Brain microvascular endothelial cell (primary cell): ENCODE results near the gene HOXD9.

Source experiments
- DNase-seq: peaks from one replicate; pipeline ENCODE4 v3.0.0-alpha.2; 2020
- H3K27ac ChIP-seq: fragments of 250-450 bp; sonication (Bioruptor Pico); 2 replicates; pipeline ENCODE4 v1.5.1; 2020; ENCODE audit warnings: mild to moderate bottlenecking, moderate library complexity
- H3K27me3 ChIP-seq: fragments of 250-450 bp; sonication (Bioruptor Pico); replicated peaks from 2 replicates; pipeline ENCODE4 v1.5.1; 2020; ENCODE audit warnings: mild to moderate bottlenecking
- H3K36me3 ChIP-seq: fragments of 250-450 bp; sonication (Bioruptor Pico); replicated peaks from 2 replicates; pipeline ENCODE4 v1.5.1; 2020; ENCODE audit warnings: mild to moderate bottlenecking
- H3K4me3 ChIP-seq: 2 replicates; pipeline ENCODE4 v1.5.1; 2011; ENCODE audit warnings: low read depth, mild to moderate bottlenecking, control low read depth, low read length, moderate library complexity
- CTCF ChIP-seq: IDR thresholded peaks from 2 replicates; pipeline ENCODE4 v1.5.1; 2011; ENCODE audit warnings: low read depth, mild to moderate bottlenecking, moderate library complexity, low read length, control low read depth, inconsistent platforms; ENCODE audit errors: missing control alignments
- in situ Hi-C: cut with HindIII; loops from 2 replicates; pipeline ENCODE4 v1.10.0; 2017; ENCODE audit warnings: low sequenced_read_pairs, low pct_ligation_motif_present

Gene HOXD9

GRCh38 chr2:176088937-176089842 lies 33.3 kb upstream of the HOXD9 start:
- in situ Hi-C loops: no loop called here

GRCh38 chr2:176089843-176090395 lies 32.6 kb upstream of the HOXD9 start:
- H3K36me3 ChIP-seq: no peaks in the 10 kb centered on the region
- no peak for DNase-seq
- no peak for TF ChIP-seq CTCF
- no peak overlapping the region for H3K4me3 ChIP-seq
- in situ Hi-C loops: loop anchor here (10.0 kb wide), 1 partner anchor 725 kb away; no protein-coding TSS in a partner anchor
- no peak overlapping the region for H3K27ac ChIP-seq
- H3K27me3 ChIP-seq: peaks cover 97% of the 10 kb centered on the region

More at GRCh38 chr2:176088937-176089842, 33.3 kb upstream of the HOXD9 start:
- Histone ChIP-seq H3K27ac (no peak overlapping the region), H3K36me3 (no peaks in the 10 kb centered on the region), H3K4me3 (no peak overlapping the region), H3K27me3 (peaks cover 95% of the 10 kb centered on the region)
- no peak for TF ChIP-seq CTCF
- no peak for DNase-seq

GRCh38 chr2:176090862-176091261 lies 31.7 kb upstream of the HOXD9 start:
- Histone ChIP-seq H3K27me3 (peaks cover 97% of the 10 kb centered on the region), H3K4me3 (no peak overlapping the region), H3K36me3 (no peaks in the 10 kb centered on the region), H3K27ac (no peak overlapping the region)
- TF ChIP-seq CTCF: no peak
- in situ Hi-C loops: loop anchor here (10.0 kb wide), 1 partner anchor 726 kb away; no protein-coding TSS in a partner anchor
- DNase-seq: no peak

- in situ Hi-C loops: loop anchor here (10.0 kb wide), 1 partner anchor 727 kb away; no protein-coding TSS in a partner anchor
- no peak for TF ChIP-seq CTCF
- no peak for DNase-seq
- Histone ChIP-seq H3K4me3 (no peak overlapping the region), H3K36me3 (no peaks in the 10 kb centered on the region), H3K27me3 (peaks cover 97% of the 10 kb centered on the region), H3K27ac (no peak overlapping the region)
Measured at GRCh38 chr2:176091329-176092258, 30.9 kb upstream of the HOXD9 start.

- no peak within 1 kb of the TSS for H3K4me3 ChIP-seq
- in situ Hi-C loops: loop anchor here (10.0 kb wide), 1 partner anchor 728 kb away; no protein-coding TSS in a partner anchor
- no peak for DNase-seq
- H3K27me3 ChIP-seq: peaks cover 97% of the 10 kb centered on the region
- H3K27ac ChIP-seq: no peak within 1 kb of the TSS
- TF ChIP-seq CTCF: no peak
- H3K36me3 ChIP-seq: no peaks in the 10 kb centered on the region
Measured at GRCh38 chr2:176092270-176093144, 30.0 kb upstream of the HOXD9 start, which contains the start of gene HOXD13. Gene HOXD13, plus strand, starts transcription at chr2:176092721. Its CDS starts 170 bp downstream, at chr2:176092891.
